GM12878 (cell line): Measurements from ENCODE around the gene CA10. TPM values are rescaled to one million over a fixed set of nuclear protein-coding genes. Genes with fewer than 3 reads are reported as not detected.
A peak's percentile ranks its signal among the peaks of the same experiment; 100 is the strongest.

ENCODE experiments used
- ATAC-seq: fragments of 200-7000 bp; cut with Tn5 transposase; 3 replicates; pipeline ENCODE4 v1.9.1; 2020; ENCODE audit warnings: mild to moderate bottlenecking, moderate library complexity
- BruUV-seq: library from RNA; stranded (reverse); fragments of 400-500 nt; replicated peaks from 2 replicates; lab custom pipeline; 2021; lab: Mats Ljungman, UMichigan
- CTCF ChIA-PET: fragments of 300-600 bp; sonication (Branson Sonifier 250); formaldehyde crosslinking; extraction: SDS; loops from one replicate; lab custom pipeline; 2021; ENCODE audit warnings: inconsistent platforms; lab: Yijun Ruan, JAX
- POLR2A ChIA-PET: fragments of 350-600 bp; formaldehyde crosslinking; extraction: SDS; loops from one replicate; lab custom pipeline; 2021; ENCODE audit warnings: inconsistent platforms; lab: Charles Lee
- RAD21 ChIA-PET: fragments of 300-600 bp; sonication (Branson Sonifier 250); formaldehyde crosslinking; loops from one replicate; lab custom pipeline; 2023; ENCODE audit warnings: antibody characterized with exemption; ENCODE audit not compliant: unreplicated experiment; lab: Charles Lee
- SMC1A ChIA-PET: fragments of 300-600 bp; sonication (Branson Sonifier 250); formaldehyde crosslinking; loops from one replicate; lab custom pipeline; 2023; ENCODE audit not compliant: unreplicated experiment, uncharacterized antibody; lab: Charles Lee
- DNase-seq: peaks from one replicate; pipeline ENCODE4 v3.0.0-alpha.2; 2011; ENCODE audit warnings: low read depth, low spot score
- FAIRE-seq: peaks from 3 replicates; lab custom pipeline; 2011; peaks lifted over from hg19 to GRCh38; lab: Jason Lieb, UNC
- H2AFZ ChIP-seq: 2 replicates; pipeline ENCODE4 v1.6.0; 2011; ENCODE audit warnings: low read depth, low read length, control low read depth; ENCODE audit not compliant: control insufficient read depth
- H3K27ac ChIP-seq: 2 replicates; pipeline ENCODE4 v1.5.1; 2011; ENCODE audit warnings: control low read depth; ENCODE audit not compliant: control insufficient read depth, insufficient read depth
- H3K27me3 ChIP-seq, 2 experiments: replicated peaks in 1 of 2; 2 replicates each; pipeline versions ENCODE4 v1.6.0 to v1.6.1; 2011; ENCODE audit warnings: low read length in 1 of 2; ENCODE audit not compliant: control insufficient read depth in 2 of 2, insufficient read depth in 2 of 2
- H3K36me3 ChIP-seq, 2 experiments: 2 replicates each; pipeline ENCODE4 v1.5.1; 2011; ENCODE audit warnings: low read length in 1 of 2; ENCODE audit not compliant: control insufficient read depth in 2 of 2, insufficient read depth in 2 of 2
- H3K4me1 ChIP-seq: 2 replicates; pipeline ENCODE4 v1.6.1; 2011; ENCODE audit warnings: mild to moderate bottlenecking, low read length, moderate library complexity, mixed read lengths; ENCODE audit not compliant: control insufficient read depth, insufficient read depth
- H3K4me2 ChIP-seq: 2 replicates; pipeline ENCODE4 v1.6.0; 2011; ENCODE audit warnings: control low read depth; ENCODE audit not compliant: control insufficient read depth, insufficient read depth
- H3K4me3 ChIP-seq: fragments of 200-600 bp; sonication (generic); 2 replicates; pipeline ENCODE4 v1.5.1; 2016
- H3K79me2 ChIP-seq: 2 replicates; pipeline ENCODE4 v1.6.0; 2011; ENCODE audit warnings: low read length; ENCODE audit not compliant: control insufficient read depth, insufficient read depth
- H3K9ac ChIP-seq: 2 replicates; pipeline ENCODE4 v1.8.0; 2011; ENCODE audit warnings: low read length, control low read depth, mixed read lengths; ENCODE audit not compliant: control insufficient read depth, insufficient read depth
- H3K9me3 ChIP-seq: replicated peaks from 3 replicates; pipeline ENCODE4 v1.5.1; 2011; ENCODE audit warnings: mild to moderate bottlenecking, low read length; ENCODE audit not compliant: control insufficient read depth, insufficient read depth
- H4K20me1 ChIP-seq: 2 replicates; pipeline ENCODE4 v1.6.0; 2011; ENCODE audit not compliant: control insufficient read depth, insufficient read depth
- CREM ChIP-seq: IDR thresholded peaks from 2 replicates; pipeline ENCODE4 v1.6.1; 2014; ENCODE audit warnings: antibody characterized with exemption, low read depth
- PAX8 ChIP-seq: fragments of 450-650 bp; IDR thresholded peaks from 2 replicates; pipeline ENCODE4 v1.6.1; 2017; ENCODE audit warnings: mild to moderate bottlenecking, moderate library complexity
- RFX5 ChIP-seq: IDR thresholded peaks from 2 replicates; pipeline ENCODE4 v1.6.1; 2011; ENCODE audit warnings: low read depth, low read length, improper control_type of control experiment
- RUNX3 ChIP-seq: IDR thresholded peaks from 2 replicates; pipeline ENCODE4 v1.6.1; 2012; ENCODE audit warnings: low read length, inconsistent platforms
- SIX5 ChIP-seq: IDR thresholded peaks from 2 replicates; pipeline ENCODE4 v1.6.1; 2011; ENCODE audit warnings: mild to moderate bottlenecking, low read depth, low read length, moderate library complexity; ENCODE audit not compliant: severe bottlenecking
- SUZ12 ChIP-seq: fragments of 200-600 bp; sonication (generic); IDR thresholded peaks from one replicate; pipeline ENCODE4 v1.6.1; 2018; ENCODE audit warnings: antibody characterized with exemption, mild to moderate bottlenecking; ENCODE audit not compliant: unreplicated experiment
- WGBS: methylation state at CpG from one replicate; pipeline ENCODE4 v1.1.6; 2016; ENCODE audit warnings: low lambda C conversion rate; ENCODE audit not compliant: insufficient replicate concordance, insufficient coverage; ENCODE audit errors: missing lambda C conversion rate; 5-methylcytosine and 5-hydroxymethylcytosine counted together
- in situ Hi-C: fragments of 300-500 bp; cut with MboI; formaldehyde crosslinking; loops from 9 replicates; pipeline ENCODE4 v1.14.3; 2018; ENCODE audit warnings: mixed read lengths
- intact Hi-C: fragments of 100-400 bp; cut with micrococcal nuclease; formaldehyde crosslinking; loops from one replicate; pipeline ENCODE4 v1.14.2; 2022; ENCODE audit not compliant: unreplicated experiment
- polyA plus RNA-seq, 11 experiments: library from polyadenylated mRNA; depleted of rRNA in 4 of 11; unstranded in 6 of 11; stranded (reverse) in 5 of 11; fragments of >200 nt; fragmentation: Nextera tagmentation in 4 of 11; fragmentation: Illumina TruSeq in 1 of 11; extraction: Ambion mirVana in 4 of 11; extraction: Trizol in 1 of 11; gene quantifications; 1 replicate in 1 of 11; 2 replicates in 10 of 11; pipeline versions ENCODE4 v1.2.1 to v1.2.3, GENCODE V29; 2011 to 2016; ENCODE audit warnings: inconsistent platforms in 2 of 11, missing spikeins in 2 of 11, low read depth in 1 of 11
- total RNA-seq, 4 experiments: library from RNA; depleted of rRNA in 3 of 4; stranded (reverse); fragments of >200 nt in 3 of 4; fragmentation: Illumina TruSeq in 1 of 4; extraction: Trizol in 1 of 4; gene quantifications; 2 replicates each; pipeline versions ENCODE4 v1.2.1 to v1.2.3, GENCODE V29; 2013 to 2021
- TF ChIP-seq, protein P1 (sequence below), 3 experiments: IDR thresholded peaks in 2 of 3; conservative IDR thresholded peaks in 1 of 3; 2 replicates each; pipeline ENCODE4 v1.5.1; 2011; ENCODE audit warnings: low read depth in 3 of 3, low read length in 3 of 3, mild to moderate bottlenecking in 3 of 3, control low read depth in 2 of 3, moderate library complexity in 2 of 3, inconsistent platforms in 1 of 3, mixed read lengths in 1 of 3; ENCODE audit not compliant: control insufficient read depth in 2 of 3, insufficient read depth in 1 of 3; ENCODE audit errors: extremely low read depth in 1 of 3

Gene CA10
- total and polyA plus RNA-seq, 10 of the 15 experiments (the other 5 are each of a cell fraction or from before 2014, with no cell fraction given): not detected

DNA sequence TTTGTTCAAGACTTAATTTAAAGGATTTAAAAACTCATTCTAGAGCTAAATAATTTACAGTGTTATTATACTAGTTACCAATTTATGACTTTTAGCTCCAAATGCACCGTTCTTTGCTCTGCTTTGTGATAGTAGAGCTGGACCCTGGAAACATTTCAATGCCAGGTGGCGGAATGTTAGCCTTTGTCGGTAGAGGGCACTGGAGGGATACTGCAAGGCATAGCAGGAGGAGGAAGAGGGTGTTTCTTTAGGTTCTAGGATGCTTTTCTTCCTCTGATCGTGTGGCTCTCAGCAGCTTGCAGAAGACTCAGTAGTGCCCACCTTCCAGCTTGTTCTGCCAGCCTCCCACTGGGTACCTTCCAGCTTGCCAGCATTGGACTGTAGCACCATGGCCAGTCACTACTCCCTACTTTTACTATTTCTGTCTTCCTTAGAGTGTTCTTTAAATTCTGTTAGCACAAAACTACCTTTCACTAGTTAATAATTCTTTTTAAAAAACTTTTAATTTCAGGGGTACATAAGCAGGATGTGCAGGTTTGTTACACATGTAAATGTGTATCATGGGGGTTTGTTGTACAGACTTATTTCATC is 572.9 kb downstream of the CA10 start:
- BruUV-seq: no TSS peak
- H3K4me3 ChIP-seq: no peak overlapping the region
- WGBS: 2% methylated on average over 4 of the region's 4 CpGs
- CTCF ChIA-PET: interaction anchor here (1.0 to 1.4 kb wide), 2 partner anchors 10 to 55 kb away, joined by 3 read pairs; no protein-coding TSS in a partner anchor
- H3K27me3 ChIP-seq: no peaks in the 10 kb centered on the region
- H3K4me2 ChIP-seq: no peak overlapping the region
- TF ChIP-seq, protein P1, sequence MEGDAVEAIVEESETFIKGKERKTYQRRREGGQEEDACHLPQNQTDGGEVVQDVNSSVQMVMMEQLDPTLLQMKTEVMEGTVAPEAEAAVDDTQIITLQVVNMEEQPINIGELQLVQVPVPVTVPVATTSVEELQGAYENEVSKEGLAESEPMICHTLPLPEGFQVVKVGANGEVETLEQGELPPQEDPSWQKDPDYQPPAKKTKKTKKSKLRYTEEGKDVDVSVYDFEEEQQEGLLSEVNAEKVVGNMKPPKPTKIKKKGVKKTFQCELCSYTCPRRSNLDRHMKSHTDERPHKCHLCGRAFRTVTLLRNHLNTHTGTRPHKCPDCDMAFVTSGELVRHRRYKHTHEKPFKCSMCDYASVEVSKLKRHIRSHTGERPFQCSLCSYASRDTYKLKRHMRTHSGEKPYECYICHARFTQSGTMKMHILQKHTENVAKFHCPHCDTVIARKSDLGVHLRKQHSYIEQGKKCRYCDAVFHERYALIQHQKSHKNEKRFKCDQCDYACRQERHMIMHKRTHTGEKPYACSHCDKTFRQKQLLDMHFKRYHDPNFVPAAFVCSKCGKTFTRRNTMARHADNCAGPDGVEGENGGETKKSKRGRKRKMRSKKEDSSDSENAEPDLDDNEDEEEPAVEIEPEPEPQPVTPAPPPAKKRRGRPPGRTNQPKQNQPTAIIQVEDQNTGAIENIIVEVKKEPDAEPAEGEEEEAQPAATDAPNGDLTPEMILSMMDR (IDR thresholded peaks at IDR 0.05 in 2 of 3, conservative IDR thresholded peaks at IDR 0.05 in 1 of 3; ENCODE audit: control insufficient read depth in 2 of 3, extremely low read depth in 1 of 3, insufficient read depth in 1 of 3, low read depth in 3 of 3, low read length in 3 of 3): peak in 2 of 3 experiments; percentile 17 to 27; a peak in 2 of 6 replicates
- no peak for TF ChIP-seq SUZ12
- TF ChIP-seq, all 136 proteins: peak for 1
- ChIA-PET POLR2A (no interaction called here), RAD21 (interaction anchor here (0.9 kb wide), 1 partner anchor 520 kb away, joined by 3 read pairs; no protein-coding TSS in a partner anchor), SMC1A (no interaction called here)
- H3K9ac ChIP-seq: no peak overlapping the region
- no peaks in the 10 kb centered on the region for H4K20me1 ChIP-seq
- no peak overlapping the region for H2AFZ ChIP-seq
- no peaks in the 10 kb centered on the region for H3K36me3 ChIP-seq
- no peaks in the 10 kb centered on the region for H3K79me2 ChIP-seq
- no peaks in the 10 kb centered on the region for H3K9me3 ChIP-seq
- intact Hi-C loops: no loop called here
- in situ Hi-C loops: no loop called here
- FAIRE-seq: no peak
- DNase-seq: no peak
- no peak overlapping the region for H3K27ac ChIP-seq
- ATAC-seq: no peak
- no peaks in the 10 kb centered on the region for H3K4me1 ChIP-seq

DNA sequence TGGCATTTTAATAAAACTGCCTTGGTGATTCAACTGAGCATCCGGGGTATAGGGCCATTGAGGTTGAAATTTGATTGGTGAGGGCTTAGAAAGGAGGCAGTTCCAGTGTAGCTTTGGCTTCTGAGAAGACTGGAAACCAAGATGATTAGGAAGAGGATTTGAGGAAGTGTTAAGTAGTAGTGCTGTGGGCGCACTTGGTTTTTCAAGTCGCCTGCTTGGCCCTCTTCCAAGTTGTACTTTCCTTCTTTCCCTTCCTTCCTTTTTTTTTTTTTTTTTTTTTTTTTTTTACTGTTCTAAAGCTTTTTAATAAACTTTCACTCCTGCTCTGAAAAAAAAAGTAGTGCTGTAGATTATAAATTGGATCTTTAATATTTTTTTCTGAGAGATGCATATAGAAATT is 577.6 kb downstream of the CA10 start:
- FAIRE-seq (no peak), ATAC-seq (no peak), DNase-seq (no peak)
- Histone ChIP-seq H3K27me3 (no peaks in the 10 kb centered on the region), H3K4me3 (no peak overlapping the region), H3K4me2 (no peak overlapping the region), H4K20me1 (no peaks in the 10 kb centered on the region), H3K79me2 (no peaks in the 10 kb centered on the region), H3K36me3 (no peaks in the 10 kb centered on the region), H3K4me1 (no peaks in the 10 kb centered on the region), H3K27ac (no peak overlapping the region), H3K9me3 (no peaks in the 10 kb centered on the region), H2AFZ (no peak overlapping the region), H3K9ac (no peak overlapping the region)
- ChIA-PET RAD21 (no interaction called here), POLR2A (no interaction called here), CTCF (no interaction called here), SMC1A (no interaction called here)
- no peak for TF ChIP-seq SUZ12
- TF ChIP-seq CREM: no peak
- no peak for TF ChIP-seq PAX8
- TF ChIP-seq RFX5: no peak
- TF ChIP-seq RUNX3: no peak
- no peak for TF ChIP-seq SIX5
- 13% methylated on average over 2 of the region's 3 CpGs for WGBS
- intact Hi-C loops (no loop called here), in situ Hi-C loops (no loop called here)
- BruUV-seq: no TSS peak
